GM23248 (cell line): ENCODE data around the gene FAAP24.

ENCODE experiments used
- EZH2 ChIP-seq: fragments of 200-600 bp; sonication (generic); IDR thresholded peaks from 2 replicates; pipeline ENCODE4 v1.6.1; 2018; ENCODE audit warnings: antibody characterized with exemption, mild to moderate bottlenecking; ENCODE audit not compliant: insufficient read depth, poor library complexity, severe bottlenecking
- EZH2phosphoT487 ChIP-seq: fragments of 200-600 bp; sonication (generic); IDR thresholded peaks from 2 replicates; pipeline ENCODE4 v1.6.1; 2018; ENCODE audit warnings: antibody characterized with exemption, moderate library complexity, mild to moderate bottlenecking, low read depth; ENCODE audit not compliant: insufficient read depth

GRCh38 chr19:32924200-32924599 lies 47.8 kb upstream of the FAAP24 start:
- TF ChIP-seq EZH2 (no peak), EZH2phosphoT487 (no peak)
